ENCODE data around the gene PTP4A2. TPM values are rescaled to one million over a fixed set of nuclear protein-coding genes. Genes with fewer than 3 reads are reported as not detected.

Gene PTP4A2
- total and polyA plus RNA-seq, 2 donors (not counting 1 experiment from before 2014, with no cell fraction given), result 78.2 to 193 TPM

GRCh38 chr1:31867546-31867945 is 70.6 kb downstream of the PTP4A2 start:
- H3K27me3 Mint-ChIP-seq, result no peaks in the 10 kb centered on the region
- CTCF ChIA-PET, result interaction anchor here (0.9 to 1.5 kb wide), 2 partner anchors 22 to 88 kb away, joined by 3 to 5 read pairs; no protein-coding TSS in a partner anchor
- H3K4me1 ChIP-seq (ENCODE audit: control insufficient read depth in 2 of 2, insufficient read depth in 2 of 2, low read length in 2 of 2), result peaks cover 7 to 10% of the 10 kb centered on the region in 2 donors
- no peak overlapping the region for H3K9ac ChIP-seq (ENCODE audit: low read length)
- intact Hi-C loops (cut with micrococcal nuclease), result no loop called here
- no peaks in the 10 kb centered on the region for H4K20me1 ChIP-seq (ENCODE audit: control insufficient read depth, insufficient read depth, low read length, poor library complexity, severe bottlenecking)
- no peaks in the 10 kb centered on the region for H3K79me2 ChIP-seq (ENCODE audit: control insufficient read depth, insufficient read depth, low read length)
- peaks cover 8% of the 10 kb centered on the region for H3K4me1 Mint-ChIP-seq
- no peak overlapping the region for H3K27ac Mint-ChIP-seq
- no peak for DNase-seq
- WGBS (ENCODE audit: insufficient coverage), result 94% methylated on average over 7 of the region's 7 CpGs
- no peak overlapping the region for H3K4me3 Mint-ChIP-seq
- no peak overlapping the region for H3K4me2 ChIP-seq (replicated peaks; ENCODE audit: low read depth, low read length, poor library complexity, severe bottlenecking)
- no peak overlapping the region for H2AFZ ChIP-seq (ENCODE audit: insufficient read depth, low read depth, low read length, poor library complexity, severe bottlenecking)
- H3K27ac ChIP-seq (ENCODE audit: low read length in 2 of 2), result no peak overlapping the region
- no peak overlapping the region for H3K4me3 ChIP-seq (ENCODE audit: control extremely low read depth in 1 of 5, extremely low read depth in 1 of 5, insufficient read depth in 1 of 5, low read depth in 2 of 5, low read length in 4 of 5)
- TF ChIP-seq CTCF (IDR thresholded peaks at IDR 0.05) (no peak), EZH2 (IDR thresholded peaks at IDR 0.05; ENCODE audit: borderline replicate concordance, insufficient read depth, low read depth, low read length, poor library complexity, severe bottlenecking) (no peak)
- H3K36me3 ChIP-seq (replicated peaks in 1 of 2; ENCODE audit: control extremely low read depth in 1 of 2, control insufficient read depth in 1 of 2, extremely low read depth in 1 of 2, insufficient read depth in 2 of 2, low read length in 1 of 2), result no peaks in the 10 kb centered on the region
- POLR2A ChIA-PET, result no interaction called here
- ATAC-seq (ENCODE audit: low read depth), result no peak
- no peaks in the 10 kb centered on the region for H3K27me3 ChIP-seq (replicated peaks in 1 of 4; ENCODE audit: control extremely low read depth in 1 of 4, control insufficient read depth in 3 of 4, insufficient read depth in 4 of 4, low read length in 3 of 4)
- no peaks in the 10 kb centered on the region for H3K9me3 Mint-ChIP-seq (ENCODE audit: insufficient read depth)
- H3K9me3 ChIP-seq (ENCODE audit: control extremely low read depth in 1 of 3, control insufficient read depth in 2 of 3, insufficient read depth in 1 of 3, low read length in 2 of 3), result no peaks in the 10 kb centered on the region

- 43% methylated on average over 4 of the region's 5 CpGs for WGBS (ENCODE audit: insufficient coverage)
- H3K27me3 Mint-ChIP-seq, result no peaks in the 10 kb centered on the region
- Histone ChIP-seq H2AFZ (ENCODE audit: insufficient read depth, low read depth, low read length, poor library complexity, severe bottlenecking) (peak overlapping the region; percentile 18), H3K79me2 (ENCODE audit: control insufficient read depth, insufficient read depth, low read length) (no peaks in the 10 kb centered on the region), H3K27me3 (replicated peaks in 1 of 4; ENCODE audit: control extremely low read depth in 1 of 4, control insufficient read depth in 3 of 4, insufficient read depth in 4 of 4, low read length in 3 of 4) (no peaks in the 10 kb centered on the region), H3K27ac (ENCODE audit: low read length in 2 of 2) (no peak overlapping the region), H4K20me1 (ENCODE audit: control insufficient read depth, insufficient read depth, low read length, poor library complexity, severe bottlenecking) (no peaks in the 10 kb centered on the region), H3K4me3 (ENCODE audit: control extremely low read depth in 1 of 5, extremely low read depth in 1 of 5, insufficient read depth in 1 of 5, low read depth in 2 of 5, low read length in 4 of 5) (no peak overlapping the region), H3K9ac (ENCODE audit: low read length) (no peak overlapping the region), H3K4me1 (ENCODE audit: control insufficient read depth in 2 of 2, insufficient read depth in 2 of 2, low read length in 2 of 2) (peaks cover 7 to 10% of the 10 kb centered on the region in 2 donors), H3K4me2 (replicated peaks; ENCODE audit: low read depth, low read length, poor library complexity, severe bottlenecking) (peak overlapping the region; percentile 46), H3K9me3 (ENCODE audit: control extremely low read depth in 1 of 3, control insufficient read depth in 2 of 3, insufficient read depth in 1 of 3, low read length in 2 of 3) (no peaks in the 10 kb centered on the region), H3K36me3 (replicated peaks in 1 of 2; ENCODE audit: control extremely low read depth in 1 of 2, control insufficient read depth in 1 of 2, extremely low read depth in 1 of 2, insufficient read depth in 2 of 2, low read length in 1 of 2) (no peaks in the 10 kb centered on the region)
- intact Hi-C loops (cut with micrococcal nuclease), result no loop called here
- CTCF ChIA-PET, result interaction anchor here (1.0 to 1.5 kb wide), 2 partner anchors 23 to 88 kb away, joined by 4 to 5 read pairs; no protein-coding TSS in a partner anchor
- no peaks in the 10 kb centered on the region for H3K9me3 Mint-ChIP-seq (ENCODE audit: insufficient read depth)
- POLR2A ChIA-PET, result no interaction called here
- DNase-seq, result peak; percentile 40
- peak; percentile 31 for ATAC-seq (ENCODE audit: low read depth)
- no peak for TF ChIP-seq EZH2 (IDR thresholded peaks at IDR 0.05; ENCODE audit: borderline replicate concordance, insufficient read depth, low read depth, low read length, poor library complexity, severe bottlenecking)
- no peak for TF ChIP-seq CTCF (IDR thresholded peaks at IDR 0.05)
- H3K27ac Mint-ChIP-seq, result no peak overlapping the region
- H3K4me3 Mint-ChIP-seq, result peak overlapping the region; percentile 44
- H3K4me1 Mint-ChIP-seq, result peaks cover 9% of the 10 kb centered on the region
These were observed 71.6 kb downstream of the PTP4A2 start for GRCh38 chr1:31866450-31867032.
